Stimulated activated CD4-positive, alpha-beta T cell treated with anti-CD3 and anti-CD28 coated beads, Interleukin-4, amount 100 ng/mL, for 4 hours (primary cell): ENCODE data around the gene FGL2.
"Not testable (repeated sequence)": the region's sequence is repeated elsewhere in the genome, so short reads cannot be mapped to it uniquely, and the experiment has no call there.

Experiments used
- DNase-seq, 2 experiments: peaks; one replicate each; pipeline ENCODE4 v3.0.0-alpha.2; 2020

Gene FGL2

GRCh38 chr7:77154917-77155464 is 44.6 kb downstream of the FGL2 start:
- DNase-seq: not testable (repeated sequence)

GRCh38 chr7:77152232-77152631 is 47.4 kb downstream of the FGL2 start:
- DNase-seq: not testable (repeated sequence)
